K562 (cell line): Measurements from ENCODE around the gene PLCB1. TPM values are rescaled to one million over a fixed set of nuclear protein-coding genes. Genes with fewer than 3 reads are reported as not detected.

Experiments used
- ATAC-seq: fragments of 200-7000 bp; cut with Tn5 transposase; 3 replicates; pipeline ENCODE4 v1.9.1; 2020; ENCODE audit warnings: moderate library complexity
- BruUV-seq: library from RNA; stranded (reverse); fragments of 400-500 nt; replicated peaks from 2 replicates; lab custom pipeline; 2021; lab: Mats Ljungman, UMichigan
- CTCF ChIA-PET: fragments of 300-600 bp; formaldehyde crosslinking; extraction: SDS; loops from one replicate; lab custom pipeline; 2021; ENCODE audit warnings: low intra/inter-chr PET ratio; lab: Yijun Ruan, JAX
- POLR2A ChIA-PET: fragments of 300-600, 350-650 bp; sonication (Branson Sonifier 250); formaldehyde crosslinking; extraction: SDS; loops from one replicate; lab custom pipeline; 2021; ENCODE audit warnings: antibody characterized with exemption, inconsistent platforms; lab: Yijun Ruan, JAX
- DNase-seq, 4 experiments: peaks; one replicate each; pipeline versions ENCODE4 v3.0.0 to v3.0.0-alpha.2; 2011 to 2018; ENCODE audit warnings: low spot score in 3 of 4, mixed read lengths in 3 of 4; ENCODE audit errors: extremely low read depth in 1 of 4
- FAIRE-seq: peaks from 2 replicates; lab custom pipeline; 2011; peaks lifted over from hg19 to GRCh38; lab: Jason Lieb, UNC
- H2AFZ ChIP-seq: 2 replicates; pipeline ENCODE4 v1.6.0; 2011; ENCODE audit warnings: low read depth, low read length, control low read depth, inconsistent platforms
- H3K27ac ChIP-seq: fragments of 200-600 bp; 3 replicates; pipeline ENCODE4 v1.8.0; 2011; ENCODE audit warnings: low read depth, mild to moderate bottlenecking, control low read depth, inconsistent platforms, low read length, moderate library complexity, mixed read lengths; ENCODE audit errors: extremely low read depth
- H3K27me3 ChIP-seq, 2 experiments: fragments of 300-600 bp in 1 of 2; 2 replicates in 1 of 2; 3 replicates in 1 of 2; pipeline versions ENCODE4 v1.6.0 to v1.8.0; 2011; ENCODE audit warnings: inconsistent platforms in 2 of 2, low read length in 2 of 2, mild to moderate bottlenecking in 1 of 2, mixed read lengths in 1 of 2, moderate library complexity in 1 of 2; ENCODE audit not compliant: control insufficient read depth in 2 of 2, insufficient read depth in 2 of 2
- H3K36me3 ChIP-seq: fragments of 300-600 bp; 3 replicates; pipeline ENCODE4 v1.8.0; 2011; ENCODE audit warnings: mild to moderate bottlenecking, low read length, inconsistent platforms; ENCODE audit not compliant: control insufficient read depth, insufficient read depth
- H3K4me1 ChIP-seq, 2 experiments: fragments of 200-600 bp in 1 of 2; replicated peaks in 1 of 2; 2 replicates in 1 of 2; 3 replicates in 1 of 2; pipeline versions ENCODE4 v1.5.1 to v1.8.0; 2011; ENCODE audit warnings: inconsistent platforms in 2 of 2, low read length in 2 of 2, mild to moderate bottlenecking in 1 of 2, mixed read lengths in 1 of 2, moderate library complexity in 1 of 2; ENCODE audit not compliant: control insufficient read depth in 2 of 2, insufficient read depth in 2 of 2
- H3K4me2 ChIP-seq: 2 replicates; pipeline ENCODE4 v1.6.1; 2011; ENCODE audit warnings: low read length, control low read depth, inconsistent platforms, mixed read lengths; ENCODE audit not compliant: insufficient read depth
- H3K4me3 ChIP-seq: fragments of 200-600 bp; sonication (generic), shearing (Covaris generic); 2 replicates; pipeline ENCODE4 v1.5.1; 2016; ENCODE audit warnings: control low read depth, inconsistent platforms
- H3K79me2 ChIP-seq: fragments of 200-600 bp; 3 replicates; pipeline ENCODE4 v1.8.0; 2011; ENCODE audit warnings: low read length, inconsistent platforms; ENCODE audit not compliant: control insufficient read depth, insufficient read depth
- H3K9ac ChIP-seq, 2 experiments: 2 replicates each; pipeline versions ENCODE4 v1.6.0 to v1.6.1; 2011; ENCODE audit warnings: low read depth in 2 of 2, low read length in 2 of 2, control low read depth in 1 of 2, inconsistent platforms in 1 of 2, mild to moderate bottlenecking in 1 of 2, mixed read lengths in 1 of 2; ENCODE audit not compliant: insufficient read depth in 1 of 2
- H3K9me1 ChIP-seq: one replicate; pipeline ENCODE4 v1.6.0; 2011; ENCODE audit warnings: inconsistent platforms, mild to moderate bottlenecking, low read length, moderate library complexity; ENCODE audit not compliant: control insufficient read depth, insufficient read depth
- H3K9me3 ChIP-seq: replicated peaks from 2 replicates; pipeline ENCODE4 v1.5.1; 2011; ENCODE audit warnings: low read depth, low read length, inconsistent platforms; ENCODE audit not compliant: control insufficient read depth, insufficient read depth
- H4K20me1 ChIP-seq: replicated peaks from 2 replicates; pipeline ENCODE4 v1.6.1; 2011; ENCODE audit warnings: low read length, inconsistent platforms, mixed read lengths; ENCODE audit not compliant: control insufficient read depth, insufficient read depth
- KAT2B ChIP-seq: IDR thresholded peaks from one replicate; pipeline ENCODE4 v1.6.1; 2012; ENCODE audit warnings: low read depth, mild to moderate bottlenecking, control low read depth, inconsistent platforms, low read length, moderate library complexity
- MYC ChIP-seq, 2 experiments: fragments of 250-450 bp in 1 of 2; sonication (Bioruptor Pico) in 1 of 2; IDR thresholded peaks; 2 replicates each; pipeline versions ENCODE4 v1.5.1 to v1.6.1; 2012 to 2021; ENCODE audit warnings: low read depth in 2 of 2, borderline replicate concordance in 1 of 2, improper control_type of control experiment in 1 of 2, low read length in 1 of 2, mild to moderate bottlenecking in 1 of 2, moderate library complexity in 1 of 2
- SMAD1 ChIP-seq: fragments of 150-350 bp; IDR thresholded peaks from 2 replicates; pipeline ENCODE4 v1.6.1; 2014; ENCODE audit warnings: low read length, low read depth; ENCODE audit not compliant: partially characterized antibody
- TBP ChIP-seq: optimal IDR thresholded peaks from 2 replicates; pipeline ENCODE3; 2011; ENCODE audit warnings: low read depth, low read length, improper control_type of control experiment
- ZNF408 ChIP-seq: fragments of 250-450 bp; sonication (Bioruptor Pico); IDR thresholded peaks from 2 replicates; pipeline ENCODE4 v1.4.0; 2020; ENCODE audit warnings: low read depth, mild to moderate bottlenecking, moderate library complexity
- WGBS: fragments of 100-300 bp; shearing (Covaris generic); methylation state at CpG from one replicate; pipeline ENCODE4 v1.1.6; 2016; ENCODE audit warnings: low coverage, mixed read lengths; ENCODE audit not compliant: insufficient coverage; ENCODE audit errors: missing lambda C conversion rate; 5-methylcytosine and 5-hydroxymethylcytosine counted together
- in situ Hi-C: fragments of 300-500 bp; cut with MboI; formaldehyde crosslinking; loops from 4 replicates; pipeline ENCODE4 v1.15.0; 2018; ENCODE audit warnings: inconsistent platforms, mixed read lengths
- intact Hi-C: fragments of 100-400 bp; cut with micrococcal nuclease; formaldehyde crosslinking; loops from 2 replicates; pipeline ENCODE4 v1.14.2; 2022
- polyA plus RNA-seq, 8 experiments: library from polyadenylated mRNA; depleted of rRNA in 4 of 8; stranded (reverse) in 5 of 8; unstranded in 3 of 8; fragments of >200 nt; fragmentation: Nextera tagmentation in 2 of 8; fragmentation: Illumina TruSeq in 1 of 8; extraction: Ambion mirVana in 2 of 8; extraction: Trizol in 1 of 8; gene quantifications; 2 replicates each; pipeline versions ENCODE4 v1.2.1 to v1.2.3, GENCODE V29; 2011 to 2014; ENCODE audit warnings: inconsistent platforms in 1 of 8, missing spikeins in 1 of 8
- total RNA-seq, 7 experiments: library from RNA; depleted of rRNA in 6 of 7; stranded (reverse); fragments of >200 nt in 6 of 7; fragmentation: Illumina TruSeq in 2 of 7; extraction: Trizol in 2 of 7; gene quantifications; 2 replicates each; pipeline versions ENCODE4 v1.2.1 to v1.2.3, GENCODE V29; 2011 to 2021; ENCODE audit warnings: low replicate concordance in 1 of 7
- TF ChIP-seq, protein P1 (sequence below): fragments of 250-450 bp; sonication (Bioruptor Pico); IDR thresholded peaks from 2 replicates; pipeline ENCODE4 v1.8.0; 2021; ENCODE audit warnings: moderate library complexity, mild to moderate bottlenecking, inconsistent platforms

PLCB1 gene
- total and polyA plus RNA-seq, 9 of the 15 experiments (the other 6 are each of a cell fraction or from before 2014, with no cell fraction given), result 0.34 to 3.1 (median 1.3) TPM

DNA sequence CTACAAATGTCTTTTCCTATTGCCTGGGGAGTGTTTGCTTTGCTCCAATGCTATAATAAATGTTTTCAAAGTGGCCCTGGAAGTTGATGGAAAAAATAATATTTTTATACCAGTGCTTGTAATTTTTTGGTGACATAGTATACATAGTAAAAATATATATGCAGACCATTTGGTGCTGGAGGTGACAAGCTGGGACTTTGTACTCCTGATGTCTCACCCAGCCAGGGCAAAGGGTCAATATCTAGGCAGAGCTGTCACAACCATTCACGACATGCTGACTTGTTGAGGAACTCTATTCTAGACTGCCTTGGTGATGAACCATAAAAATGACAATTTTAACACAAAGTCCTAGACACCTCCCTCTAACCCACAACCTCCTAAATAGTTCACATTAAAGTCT, 203.0 kb downstream of the PLCB1 start:
- intact Hi-C loops, result no loop called here
- Histone ChIP-seq H3K4me3 (no peak overlapping the region), H3K36me3 (no peaks in the 10 kb centered on the region), H3K9me1 (no peaks in the 10 kb centered on the region), H3K9ac (no peak overlapping the region), H3K27me3 (no peaks in the 10 kb centered on the region), H4K20me1 (no peaks in the 10 kb centered on the region), H3K27ac (no peak overlapping the region), H3K79me2 (no peaks in the 10 kb centered on the region), H3K4me1 (no peaks in the 10 kb centered on the region), H2AFZ (no peak overlapping the region), H3K9me3 (no peaks in the 10 kb centered on the region), H3K4me2 (no peak overlapping the region)
- POLR2A ChIA-PET, result no interaction called here
- CTCF ChIA-PET, result no interaction called here
- TF ChIP-seq ZNF408 (CRISPR knock-in tag) (no peak), TBP (no peak), KAT2B (no peak), SMAD1 (no peak), MYC (IDR thresholded peaks at IDR 0.05; ENCODE audit: low read depth, low read length) (no peak), MYC (CRISPR knock-in tag; IDR thresholded peaks at IDR 0.05; ENCODE audit: borderline replicate concordance, low read depth) (no peak)
- TF ChIP-seq, protein P1, sequence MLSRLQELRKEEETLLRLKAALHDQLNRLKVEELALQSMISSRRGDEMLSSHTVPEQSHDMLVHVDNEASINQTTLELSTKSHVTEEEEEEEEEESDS, result no peak
- in situ Hi-C loops, result no loop called here
- no peak for ATAC-seq
- BruUV-seq, result no TSS peak
- WGBS, result 8% methylated on average over 1 of the region's 1 CpG
- DNase-seq, result no peak
- no peak for FAIRE-seq
